MM.1S (cell line): ENCODE results near the gene MRPS2.

ENCODE experiments used
- DNase-seq: peaks from one replicate; pipeline ENCODE4 v3.0.0-alpha.2; 2015
- H2AFZ ChIP-seq: fragments of 300-600 bp; sonication (generic); 2 replicates; pipeline ENCODE4 v1.6.0; 2016; ENCODE audit warnings: antibody characterized with exemption, low read length
- H3F3A ChIP-seq: fragments of 300-600 bp; sonication (generic); 2 replicates; pipeline ENCODE4 v1.6.1; 2016; ENCODE audit warnings: mild to moderate bottlenecking, antibody characterized with exemption, low read length, moderate library complexity, mixed read lengths; ENCODE audit not compliant: insufficient read depth
- H3K27ac ChIP-seq: fragments of 300-600 bp; sonication (generic); 2 replicates; pipeline ENCODE4 v1.5.1; 2016; ENCODE audit warnings: mild to moderate bottlenecking, low read length
- H3K27me3 ChIP-seq: fragments of 300-600 bp; sonication (generic); replicated peaks from 2 replicates; pipeline ENCODE4 v1.6.0; 2016; ENCODE audit warnings: low read length; ENCODE audit not compliant: insufficient read depth
- H3K36me3 ChIP-seq: fragments of 300-600 bp; sonication (generic); replicated peaks from 2 replicates; pipeline ENCODE4 v1.6.1; 2016; ENCODE audit warnings: mild to moderate bottlenecking, low read length, mixed read lengths; ENCODE audit not compliant: insufficient read depth
- H3K4me1 ChIP-seq: fragments of 300-600 bp; sonication (generic); 2 replicates; pipeline ENCODE4 v1.6.1; 2016; ENCODE audit warnings: low read length, mixed read lengths
- H3K4me2 ChIP-seq: fragments of 300-600 bp; sonication (generic); 2 replicates; pipeline ENCODE4 v1.6.0; 2016; ENCODE audit warnings: low read depth, low read length
- H3K4me3 ChIP-seq: fragments of 300-600 bp; sonication (generic); 2 replicates; pipeline ENCODE4 v1.5.1; 2016; ENCODE audit warnings: low read length, mixed read lengths
- H3K79me2 ChIP-seq: fragments of 300-600 bp; sonication (generic); 2 replicates; pipeline ENCODE4 v1.6.1; 2016; ENCODE audit warnings: mixed run types, low read length, mixed read lengths
- H3K9ac ChIP-seq: fragments of 300-600 bp; sonication (generic); 2 replicates; pipeline ENCODE4 v1.6.1; 2016; ENCODE audit warnings: low read length, mixed read lengths
- H3K9me2 ChIP-seq: fragments of 300-600 bp; sonication (generic); replicated peaks from 2 replicates; pipeline ENCODE4 v1.6.1; 2016; ENCODE audit warnings: mild to moderate bottlenecking, low read length, mixed read lengths; ENCODE audit not compliant: insufficient read depth
- H3K9me3 ChIP-seq: fragments of 300-600 bp; sonication (generic); replicated peaks from 2 replicates; pipeline ENCODE4 v1.6.1; 2016; ENCODE audit warnings: mild to moderate bottlenecking, low read length, mixed read lengths; ENCODE audit not compliant: insufficient read depth
- H4K20me1 ChIP-seq: fragments of 300-600 bp; sonication (generic); 2 replicates; pipeline ENCODE4 v1.6.1; 2016; ENCODE audit warnings: mild to moderate bottlenecking, low read length, moderate library complexity, mixed read lengths; ENCODE audit not compliant: insufficient read depth
- EZH2 ChIP-seq: fragments of 300-600 bp; sonication (generic); optimal IDR thresholded peaks from 2 replicates; pipeline ENCODE3; 2017; ENCODE audit warnings: low read depth, mild to moderate bottlenecking, antibody characterized with exemption, low read length, mixed read lengths
- EZH2phosphoT487 ChIP-seq: fragments of 300-600 bp; sonication (generic); IDR thresholded peaks from 2 replicates; pipeline ENCODE4 v1.6.1; 2018; ENCODE audit warnings: antibody characterized with exemption, low read length
- TF ChIP-seq, protein P1 (sequence below): fragments of 300-600 bp; sonication (generic); IDR thresholded peaks from 2 replicates; pipeline ENCODE4 v1.5.1; 2016; ENCODE audit warnings: antibody characterized with exemption, low read length, mixed read lengths

Gene MRPS2

DNA sequence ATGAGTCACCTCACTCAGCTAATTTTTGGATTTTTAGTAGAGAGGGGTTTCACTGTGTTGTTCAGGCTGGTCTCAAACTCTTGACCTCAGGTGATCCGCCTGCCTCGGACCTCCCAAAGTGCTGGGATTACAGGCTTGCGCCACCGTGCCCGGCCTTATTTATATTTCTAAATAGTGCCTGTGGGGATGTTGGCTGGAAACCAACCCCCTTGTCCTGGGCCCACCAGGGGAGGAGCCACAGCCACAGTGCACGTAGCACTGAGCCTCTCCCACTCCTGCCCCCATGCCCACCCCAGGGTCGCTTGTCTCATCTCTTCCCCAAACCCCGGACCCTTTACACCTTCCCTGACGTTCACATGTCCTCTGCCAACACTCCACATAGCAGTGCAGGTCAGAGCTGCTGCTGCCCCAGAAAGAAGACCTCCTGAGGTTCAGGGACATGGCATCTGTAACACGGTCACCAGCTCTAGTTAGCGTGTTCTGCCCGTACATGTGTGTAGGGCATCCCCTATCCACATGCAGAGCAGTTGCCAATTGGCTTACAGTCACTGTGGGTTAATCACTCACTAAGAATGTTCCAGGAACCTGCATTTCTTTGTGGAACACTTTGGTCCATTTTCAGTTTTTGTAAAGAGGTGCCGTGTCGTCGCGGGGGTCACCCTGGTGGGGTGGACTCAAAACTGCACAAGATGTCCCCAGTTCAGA, 10.2 kb upstream of the MRPS2 start:
- Histone ChIP-seq H3F3A (no peaks in the 10 kb centered on the region), H3K36me3 (no peaks in the 10 kb centered on the region), H3K79me2 (no peaks in the 10 kb centered on the region), H3K27ac (no peak overlapping the region), H3K4me3 (no peak overlapping the region), H4K20me1 (no peaks in the 10 kb centered on the region), H3K4me1 (no peaks in the 10 kb centered on the region), H3K27me3 (peaks cover 15% of the 10 kb centered on the region), H3K9me2 (no peaks in the 10 kb centered on the region), H3K4me2 (no peak overlapping the region), H3K9me3 (no peaks in the 10 kb centered on the region), H3K9ac (no peak overlapping the region), H2AFZ (no peak overlapping the region)
- no peak for DNase-seq
- TF ChIP-seq, protein P1, sequence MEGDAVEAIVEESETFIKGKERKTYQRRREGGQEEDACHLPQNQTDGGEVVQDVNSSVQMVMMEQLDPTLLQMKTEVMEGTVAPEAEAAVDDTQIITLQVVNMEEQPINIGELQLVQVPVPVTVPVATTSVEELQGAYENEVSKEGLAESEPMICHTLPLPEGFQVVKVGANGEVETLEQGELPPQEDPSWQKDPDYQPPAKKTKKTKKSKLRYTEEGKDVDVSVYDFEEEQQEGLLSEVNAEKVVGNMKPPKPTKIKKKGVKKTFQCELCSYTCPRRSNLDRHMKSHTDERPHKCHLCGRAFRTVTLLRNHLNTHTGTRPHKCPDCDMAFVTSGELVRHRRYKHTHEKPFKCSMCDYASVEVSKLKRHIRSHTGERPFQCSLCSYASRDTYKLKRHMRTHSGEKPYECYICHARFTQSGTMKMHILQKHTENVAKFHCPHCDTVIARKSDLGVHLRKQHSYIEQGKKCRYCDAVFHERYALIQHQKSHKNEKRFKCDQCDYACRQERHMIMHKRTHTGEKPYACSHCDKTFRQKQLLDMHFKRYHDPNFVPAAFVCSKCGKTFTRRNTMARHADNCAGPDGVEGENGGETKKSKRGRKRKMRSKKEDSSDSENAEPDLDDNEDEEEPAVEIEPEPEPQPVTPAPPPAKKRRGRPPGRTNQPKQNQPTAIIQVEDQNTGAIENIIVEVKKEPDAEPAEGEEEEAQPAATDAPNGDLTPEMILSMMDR, result no peak
- TF ChIP-seq EZH2, result no peak
- no peak for TF ChIP-seq EZH2phosphoT487

DNA sequence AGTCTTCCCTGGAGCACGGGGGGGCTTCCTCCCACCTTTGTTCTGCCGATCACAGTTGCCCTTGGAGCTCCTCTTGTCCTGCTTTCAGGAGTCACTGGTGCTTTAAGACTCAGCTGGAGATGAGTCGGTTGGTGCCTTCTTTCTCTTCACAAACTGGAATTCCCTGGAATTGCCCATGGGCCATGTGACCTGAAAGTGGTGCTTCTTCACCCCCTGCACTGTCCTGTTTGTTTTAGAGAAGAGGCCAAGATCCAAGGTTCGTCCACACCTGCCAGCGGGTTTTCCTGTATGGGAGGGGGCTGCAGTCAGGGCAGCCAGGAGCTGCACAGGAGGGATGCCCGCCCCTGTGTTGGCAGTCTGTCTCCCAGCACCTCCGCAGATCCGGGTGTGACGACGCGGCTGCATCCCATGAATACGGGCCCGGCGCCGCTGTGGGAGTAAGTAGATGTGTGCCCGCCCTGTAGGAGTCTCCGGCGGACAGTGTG, 9.5 kb upstream of the MRPS2 start:
- Histone ChIP-seq H3K4me2 (no peak overlapping the region), H3K9ac (no peak overlapping the region), H3K4me3 (no peak overlapping the region), H3K9me3 (no peaks in the 10 kb centered on the region), H3K79me2 (no peaks in the 10 kb centered on the region), H3F3A (no peaks in the 10 kb centered on the region), H3K36me3 (no peaks in the 10 kb centered on the region), H4K20me1 (no peaks in the 10 kb centered on the region), H3K9me2 (no peaks in the 10 kb centered on the region), H2AFZ (no peak overlapping the region), H3K27me3 (peaks cover 23% of the 10 kb centered on the region), H3K27ac (no peak overlapping the region), H3K4me1 (no peaks in the 10 kb centered on the region)
- DNase-seq, result no peak
- TF ChIP-seq EZH2phosphoT487 (no peak), EZH2 (no peak)
- TF ChIP-seq, protein P1, result no peak

DNA sequence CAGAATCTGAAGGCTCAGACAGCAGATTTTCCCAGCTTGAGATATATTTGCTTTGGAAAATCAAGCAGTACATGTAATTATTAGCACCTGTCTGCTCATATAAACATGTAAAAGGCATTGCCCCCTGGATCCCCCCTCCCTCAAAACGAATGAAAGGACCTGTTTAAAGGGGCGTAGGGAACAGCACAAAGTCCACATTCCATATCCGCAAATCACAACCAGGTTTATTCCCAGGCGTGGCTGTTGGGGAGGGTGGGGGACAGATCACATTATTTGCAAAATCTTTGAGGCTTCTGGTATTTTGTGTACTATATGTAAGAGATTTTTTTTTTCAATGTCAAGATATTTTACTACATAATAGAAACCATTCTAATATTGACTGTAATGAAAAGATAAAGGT, 8.7 kb upstream of the MRPS2 start:
- peaks cover 30% of the 10 kb centered on the region for H3K27me3 ChIP-seq
- H3K9me3 ChIP-seq, result no peaks in the 10 kb centered on the region
- no peak overlapping the region for H3K27ac ChIP-seq

More for the DNA sequence above, 8.7 kb upstream of the MRPS2 start:
- Histone ChIP-seq H3K9ac (no peak overlapping the region), H3K36me3 (no peaks in the 10 kb centered on the region), H4K20me1 (no peaks in the 10 kb centered on the region), H2AFZ (no peak overlapping the region), H3K4me2 (no peak overlapping the region), H3K4me3 (no peak overlapping the region), H3K9me2 (no peaks in the 10 kb centered on the region), H3F3A (no peaks in the 10 kb centered on the region), H3K79me2 (no peaks in the 10 kb centered on the region), H3K4me1 (no peaks in the 10 kb centered on the region)
- TF ChIP-seq, protein P1, result no peak
- no peak for TF ChIP-seq EZH2phosphoT487
- no peak for TF ChIP-seq EZH2
- DNase-seq, result no peak
